IMR-90 (cell line): ENCODE data around the gene GMPPB. TPM values are rescaled to one million over a fixed set of nuclear protein-coding genes. Genes with fewer than 3 reads are reported as not detected.

Experiments used
- ATAC-seq: fragments of 200-7000 bp; cut with Tn5 transposase; 2 replicates; pipeline ENCODE4 v1.9.1; 2020; ENCODE audit warnings: low read depth, mild to moderate bottlenecking, moderate library complexity
- BruUV-seq: library from RNA; stranded (reverse); fragments of 400-500 nt; replicated peaks from 2 replicates; lab custom pipeline; 2021; lab: Mats Ljungman, UMichigan
- CTCF ChIA-PET: fragments of 300-600 bp; formaldehyde crosslinking; extraction: SDS; loops from one replicate; lab custom pipeline; 2021; ENCODE audit warnings: antibody characterized with exemption; lab: Yijun Ruan, JAX
- POLR2A ChIA-PET: fragments of 300-600 bp; sonication (Branson Sonifier 250); formaldehyde crosslinking; loops from one replicate; lab custom pipeline; 2022; ENCODE audit warnings: antibody characterized with exemption; ENCODE audit not compliant: unreplicated experiment; lab: Charles Lee
- DNase-seq: peaks from one replicate; pipeline ENCODE4 v3.0.0; 2013
- H2AFZ ChIP-seq: replicated peaks from 2 replicates; pipeline ENCODE3; 2013; ENCODE audit warnings: low read length, mild to moderate bottlenecking; ENCODE audit not compliant: poor library complexity
- H2AK5ac ChIP-seq: 2 replicates; pipeline ENCODE4 v1.6.1; 2013; ENCODE audit warnings: low read depth, low read length, inconsistent platforms
- H2AK9ac ChIP-seq: replicated peaks from 2 replicates; pipeline ENCODE3; 2013; ENCODE audit warnings: mild to moderate bottlenecking, low read depth, low read length, moderate library complexity; ENCODE audit not compliant: poor library complexity
- H2BK120ac ChIP-seq: 2 replicates; pipeline ENCODE4 v1.6.1; 2013; ENCODE audit warnings: low read depth, low read length, inconsistent platforms
- H2BK15ac ChIP-seq: 3 replicates; pipeline ENCODE4 v1.6.1; 2013; ENCODE audit warnings: low read depth, low read length, inconsistent platforms
- H2BK20ac ChIP-seq: 2 replicates; pipeline ENCODE4 v1.6.1; 2013; ENCODE audit warnings: low read depth, mild to moderate bottlenecking, inconsistent platforms, low read length, moderate library complexity
- H2BK5ac ChIP-seq: 2 replicates; pipeline ENCODE4 v1.6.1; 2013; ENCODE audit warnings: mild to moderate bottlenecking, low read depth, low read length, inconsistent platforms; ENCODE audit not compliant: poor library complexity, severe bottlenecking
- H3K14ac ChIP-seq: replicated peaks from 2 replicates; pipeline ENCODE4 v1.6.1; 2013; ENCODE audit warnings: low read depth, low read length, inconsistent platforms
- H3K18ac ChIP-seq: 2 replicates; pipeline ENCODE4 v1.6.1; 2013; ENCODE audit warnings: low read depth, low read length, control low read depth
- H3K23ac ChIP-seq: 2 replicates; pipeline ENCODE4 v1.6.1; 2013; ENCODE audit warnings: low read depth, low read length, inconsistent platforms
- H3K27ac ChIP-seq: 2 replicates; pipeline ENCODE4 v1.5.1; 2013; ENCODE audit warnings: mild to moderate bottlenecking, control low read depth, low read length; ENCODE audit not compliant: insufficient read depth
- H3K27me3 ChIP-seq: 2 replicates; pipeline ENCODE4 v1.6.1; 2013; ENCODE audit warnings: low read length; ENCODE audit not compliant: control insufficient read depth, insufficient read depth
- H3K36me3 ChIP-seq: 2 replicates; pipeline ENCODE4 v1.6.1; 2013; ENCODE audit warnings: low read length, mixed read lengths; ENCODE audit not compliant: control insufficient read depth, insufficient read depth
- H3K4ac ChIP-seq: 2 replicates; pipeline ENCODE4 v1.6.1; 2013; ENCODE audit warnings: low read depth, low read length, inconsistent platforms
- H3K4me1 ChIP-seq: 2 replicates; pipeline ENCODE4 v1.6.1; 2013; ENCODE audit warnings: low read length, mixed read lengths; ENCODE audit not compliant: control insufficient read depth, insufficient read depth
- H3K4me2 ChIP-seq: 2 replicates; pipeline ENCODE4 v1.6.1; 2013; ENCODE audit warnings: low read depth, mild to moderate bottlenecking, control low read depth, low read length, moderate library complexity
- H3K4me3 ChIP-seq: 2 replicates; pipeline ENCODE4 v1.5.1; 2013; ENCODE audit warnings: low read depth, mild to moderate bottlenecking, control low read depth, low read length, moderate library complexity; ENCODE audit not compliant: insufficient read depth
- H3K56ac ChIP-seq: 2 replicates; pipeline ENCODE4 v1.6.1; 2013; ENCODE audit warnings: low read length, inconsistent platforms; ENCODE audit not compliant: insufficient read depth; ENCODE audit errors: extremely low read depth
- H3K79me1 ChIP-seq, 2 experiments: 2 replicates each; pipeline ENCODE4 v1.6.1; 2013; ENCODE audit warnings: low read length in 2 of 2, inconsistent platforms in 1 of 2, low read depth in 1 of 2
- H3K9ac ChIP-seq: 2 replicates; pipeline ENCODE4 v1.6.1; 2013; ENCODE audit warnings: low read depth, low read length, control low read depth
- H3K9me1 ChIP-seq: 2 replicates; pipeline ENCODE4 v1.6.1; 2013; ENCODE audit warnings: low read length, inconsistent platforms; ENCODE audit not compliant: insufficient read depth
- H3K9me3 ChIP-seq: 2 replicates; pipeline ENCODE4 v1.6.1; 2013; ENCODE audit warnings: low read length; ENCODE audit not compliant: control insufficient read depth, insufficient read depth
- H4K20me1 ChIP-seq: 2 replicates; pipeline ENCODE4 v1.6.1; 2013; ENCODE audit warnings: low read length, inconsistent platforms; ENCODE audit not compliant: insufficient read depth
- H4K5ac ChIP-seq: 2 replicates; pipeline ENCODE4 v1.6.1; 2013; ENCODE audit warnings: mild to moderate bottlenecking, low read depth, low read length, control low read depth
- H4K8ac ChIP-seq, 2 experiments: 2 replicates each; pipeline ENCODE4 v1.6.1; 2013; ENCODE audit warnings: low read depth in 2 of 2, low read length in 2 of 2, control low read depth in 1 of 2, inconsistent platforms in 1 of 2
- H4K91ac ChIP-seq: 2 replicates; pipeline ENCODE4 v1.6.1; 2013; ENCODE audit warnings: low read depth, low read length, inconsistent platforms; ENCODE audit not compliant: insufficient read depth
- FOS ChIP-seq: fragments of 150-350 bp; IDR thresholded peaks from 2 replicates; pipeline ENCODE4 v1.6.1; 2016; ENCODE audit warnings: low read depth, low read length
- MAZ ChIP-seq: IDR thresholded peaks from 2 replicates; pipeline ENCODE4 v1.6.1; 2012; ENCODE audit warnings: low read depth, mild to moderate bottlenecking, low read length, improper control_type of control experiment, moderate library complexity, borderline replicate concordance
- MXI1 ChIP-seq: IDR thresholded peaks from 2 replicates; pipeline ENCODE4 v1.6.1; 2012; ENCODE audit warnings: low read depth, mild to moderate bottlenecking, low read length, moderate library complexity, borderline replicate concordance
- RFX5 ChIP-seq: IDR thresholded peaks from 2 replicates; pipeline ENCODE4 v1.8.0; 2012; ENCODE audit warnings: low read depth, mild to moderate bottlenecking, low read length, moderate library complexity
- SMC3 ChIP-seq: fragments of 150-350 bp; IDR thresholded peaks from 2 replicates; pipeline ENCODE4 v1.6.1; 2016; ENCODE audit warnings: low read depth, mild to moderate bottlenecking, antibody characterized with exemption, low read length, moderate library complexity
- WGBS, 2 experiments: methylation state at CpG; one replicate each; pipeline versions ENCODE4 v1.1.5 to v1.1.7; 2013; ENCODE audit warnings: missing lambda C conversion rate in 2 of 2; ENCODE audit not compliant: insufficient read length in 1 of 2; ENCODE audit errors: extremely low coverage in 2 of 2; 5-methylcytosine and 5-hydroxymethylcytosine counted together
- dilution Hi-C: fragments of 300-500 bp; cut with HindIII; formaldehyde crosslinking; loops from one replicate; pipeline ENCODE4 v1.14.3; 2018; ENCODE audit warnings: low sequenced_read_pairs; ENCODE audit not compliant: unreplicated experiment
- in situ Hi-C: fragments of 300-500 bp; cut with MboI; formaldehyde crosslinking; loops from 3 replicates; pipeline ENCODE4 v1.14.3; 2019; ENCODE audit warnings: low sequenced_read_pairs, inconsistent platforms, mixed read lengths
- intact Hi-C: fragments of 100-400 bp; cut with micrococcal nuclease; formaldehyde crosslinking; loops from 2 replicates; pipeline ENCODE4 v1.10.0; 2022
- polyA plus RNA-seq, 3 experiments: library from polyadenylated mRNA; depleted of rRNA; stranded (reverse); fragments of >200 nt; gene quantifications; 2 replicates each; pipeline ENCODE4 v1.2.3, GENCODE V29; 2012; ENCODE audit warnings: low replicate concordance in 1 of 3
- total RNA-seq: library from RNA; depleted of rRNA; stranded (reverse); fragments of >200 nt; gene quantifications from 2 replicates; pipeline ENCODE4 v1.2.3, GENCODE V29; 2012

GMPPB gene
- total and polyA plus RNA-seq, 2 of the 4 experiments (the other 2 are of a cell fraction): 27.9 to 37.3 TPM

- H4K8ac ChIP-seq: no peak overlapping the region
- H2AFZ ChIP-seq: no peak overlapping the region
- H3K9ac ChIP-seq: no peak overlapping the region
- H2BK15ac ChIP-seq: no peak overlapping the region
- TF ChIP-seq MAZ (no peak), RFX5 (no peak), SMC3 (no peak), FOS (no peak), MXI1 (no peak)
- no peak overlapping the region for H2BK120ac ChIP-seq
- ATAC-seq (no peak), DNase-seq (no peak)
- no peaks in the 10 kb centered on the region for H3K27me3 ChIP-seq
- WGBS, 2 experiments: no CpG with 5 or more reads among the region's 5 CpGs
- no peak overlapping the region for H3K27ac ChIP-seq
- H3K79me1 ChIP-seq: no peaks in the 10 kb centered on the region
- no peak overlapping the region for H3K14ac ChIP-seq
- ChIA-PET CTCF (no interaction called here), POLR2A (no interaction called here)
- BruUV-seq: no TSS peak
- no peak overlapping the region for H2AK5ac ChIP-seq
- no peak overlapping the region for H2BK5ac ChIP-seq
- dilution Hi-C loops: no loop called here
- H3K23ac ChIP-seq: no peak overlapping the region
- no peak overlapping the region for H3K4me3 ChIP-seq
- peaks cover 16% of the 10 kb centered on the region; the same call in 1 of the 2 replicates for H3K36me3 ChIP-seq
- in situ Hi-C loops: no loop called here
- H3K56ac ChIP-seq: no peak overlapping the region
- H3K18ac ChIP-seq: no peak overlapping the region
- H3K9me1 ChIP-seq: no peaks in the 10 kb centered on the region; the same call in 1 of the 2 replicates
- H2BK20ac ChIP-seq: no peak overlapping the region
- no peaks in the 10 kb centered on the region for H3K9me3 ChIP-seq
- no peak overlapping the region for H4K91ac ChIP-seq
- H4K20me1 ChIP-seq: no peaks in the 10 kb centered on the region
- H4K5ac ChIP-seq: no peak overlapping the region
- no peaks in the 10 kb centered on the region for H3K4me1 ChIP-seq
- no peak overlapping the region for H2AK9ac ChIP-seq
- H3K4me2 ChIP-seq: no peak overlapping the region
- H3K4ac ChIP-seq: no peak overlapping the region
- intact Hi-C loops: no loop called here
Measured at GRCh38 chr3:49711489-49711888, 12.3 kb downstream of the GMPPB start.
